Germinal center (tissue), 1 donor: ENCODE measurements around the gene INPP5A.

Experiments
- DNase-seq: peaks from one replicate; pipeline ENCODE4 v3.0.0; 2012; ENCODE audit warnings: mixed read lengths, low spot score

The INPP5A gene

DNA sequence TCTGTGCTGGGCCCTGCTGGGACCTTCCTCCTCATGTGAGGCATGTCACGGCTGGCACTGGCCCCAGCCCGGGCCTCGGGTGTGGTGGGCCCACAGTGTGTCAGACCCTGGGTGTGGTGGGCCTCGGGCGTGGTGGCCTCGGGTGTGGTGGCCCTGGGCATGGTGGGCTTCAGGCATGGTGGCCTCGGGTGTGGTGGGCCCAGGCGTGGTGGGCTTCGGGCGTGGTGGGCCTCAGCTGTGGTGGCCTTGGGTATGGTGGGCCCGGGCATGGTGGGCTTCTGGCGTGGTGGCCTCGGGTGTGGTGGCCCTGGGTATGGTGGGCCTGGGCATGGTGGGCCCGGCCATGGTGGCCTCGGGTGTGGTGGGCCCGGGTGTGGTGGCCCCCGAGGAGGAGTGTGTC is 207.9 kb downstream of the INPP5A start:
- DNase-seq: no peak

DNA sequence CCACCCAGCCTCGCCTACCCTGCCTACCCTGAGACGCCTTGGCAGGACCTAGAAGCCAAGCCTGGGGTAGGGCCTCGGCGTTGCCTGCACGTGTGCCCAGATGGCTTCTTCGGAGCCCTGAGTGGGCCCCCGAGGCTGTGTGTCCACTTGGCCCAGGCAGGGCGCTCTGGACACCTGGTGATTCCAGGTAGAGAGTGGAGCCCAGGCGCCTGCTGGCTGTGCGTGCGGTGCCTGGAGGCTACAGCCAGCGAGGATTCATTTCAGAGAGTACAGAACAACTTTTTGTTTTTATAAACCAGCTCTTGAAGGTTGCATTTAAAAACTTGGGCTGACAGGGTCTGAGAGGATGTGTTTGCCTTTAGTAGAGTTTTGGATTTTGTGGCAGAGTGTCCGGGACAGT is 208.4 kb downstream of the INPP5A start:
- DNase-seq: no peak

DNA sequence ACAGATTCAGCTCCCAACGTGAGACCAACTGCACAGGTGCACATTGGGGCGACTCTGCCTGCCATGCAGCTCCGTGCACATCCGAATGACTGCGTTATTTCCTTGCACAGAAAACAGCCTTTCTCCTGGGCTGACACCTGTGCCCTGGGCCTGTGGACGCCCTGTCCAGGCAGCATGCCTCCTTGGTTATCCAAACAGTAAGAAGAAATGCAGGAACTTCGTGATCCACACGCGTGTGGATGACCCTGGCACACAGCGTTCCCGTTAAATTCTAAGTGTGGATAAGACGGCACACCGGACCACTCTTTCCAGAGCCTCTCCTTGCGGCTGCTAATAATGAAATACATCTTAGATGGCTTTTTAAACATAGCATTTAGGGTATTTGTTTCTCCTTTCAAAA is 208.8 kb downstream of the INPP5A start:
- no peak for DNase-seq

- no peak for DNase-seq
These were observed 209.4 kb downstream of the INPP5A start for GRCh38 chr10:132746801-132747625.

- no peak for DNase-seq
These were observed 210.5 kb downstream of the INPP5A start for GRCh38 chr10:132748135-132748534.

DNA sequence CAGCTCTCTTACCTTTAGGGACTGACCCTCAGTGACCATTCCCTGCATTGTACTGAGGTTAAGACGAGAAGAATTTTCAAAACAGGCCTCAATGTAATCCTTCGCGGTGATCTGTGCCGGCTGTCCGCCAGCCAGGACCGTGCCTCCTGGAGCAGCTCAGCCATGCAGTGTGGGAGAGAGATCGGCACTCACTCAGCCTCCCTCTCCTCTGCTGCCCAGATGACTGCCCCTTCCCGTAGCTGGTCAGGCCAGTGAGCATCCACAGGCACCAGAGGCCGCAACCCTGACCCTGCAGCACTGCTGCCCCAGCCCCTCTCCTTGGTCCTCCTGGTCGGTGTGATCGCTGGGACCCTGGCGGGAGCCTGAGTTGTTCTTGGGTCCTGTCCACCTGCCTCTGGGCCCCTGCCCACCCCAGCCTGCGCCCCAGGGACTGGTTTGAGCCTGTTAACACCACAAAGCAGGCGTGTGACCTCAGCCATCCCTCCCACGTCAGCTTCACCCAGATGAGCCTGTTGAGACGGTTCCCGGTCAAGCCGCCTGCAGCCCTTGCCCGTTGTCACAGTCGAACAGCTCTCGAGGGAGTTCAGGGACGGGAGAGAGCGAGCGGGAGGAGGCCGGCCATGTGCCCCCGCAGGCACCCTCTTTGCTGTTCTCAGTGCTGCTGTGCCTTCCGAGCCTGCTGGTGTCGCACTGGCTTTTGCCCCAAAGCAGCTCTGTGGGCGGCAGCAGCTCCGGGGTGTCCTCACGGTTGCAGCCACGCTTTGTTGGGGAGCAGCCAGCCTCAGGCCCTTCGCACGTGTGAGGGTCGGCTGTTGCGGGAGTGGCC is 211.2 kb downstream of the INPP5A start:
- no peak for DNase-seq

- no peak for DNase-seq
These were observed 211.8 kb downstream of the INPP5A start for GRCh38 chr10:132749371-132749795.

- DNase-seq: no peak
These were observed 213.3 kb downstream of the INPP5A start for GRCh38 chr10:132750936-132751335.

DNA sequence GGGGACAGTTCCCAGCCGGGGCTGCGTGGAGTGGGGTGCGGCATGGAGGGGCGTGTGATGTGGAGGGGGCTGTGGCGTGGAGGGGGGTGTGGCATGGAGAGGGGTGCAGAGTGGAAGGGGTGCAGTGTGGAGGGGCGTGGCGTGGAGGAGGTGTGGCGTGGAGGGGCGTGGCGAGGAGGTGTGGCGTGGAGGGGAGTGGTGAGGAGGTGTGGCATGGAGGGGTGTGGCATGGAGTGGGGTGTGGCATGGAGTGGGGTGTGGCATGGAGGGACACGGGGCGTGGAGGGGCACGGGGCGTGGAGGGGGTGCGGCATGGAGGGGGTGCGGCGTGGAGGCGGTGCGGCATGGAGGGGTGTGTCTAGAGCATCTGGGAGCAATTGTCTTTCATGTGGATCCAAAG is 214.8 kb downstream of the INPP5A start:
- no peak for DNase-seq

- no peak for DNase-seq
These were observed 215.4 kb downstream of the INPP5A start for GRCh38 chr10:132752961-132753360.

- DNase-seq: no peak
These were observed 216.0 kb downstream of the INPP5A start for GRCh38 chr10:132753596-132753995.

DNA sequence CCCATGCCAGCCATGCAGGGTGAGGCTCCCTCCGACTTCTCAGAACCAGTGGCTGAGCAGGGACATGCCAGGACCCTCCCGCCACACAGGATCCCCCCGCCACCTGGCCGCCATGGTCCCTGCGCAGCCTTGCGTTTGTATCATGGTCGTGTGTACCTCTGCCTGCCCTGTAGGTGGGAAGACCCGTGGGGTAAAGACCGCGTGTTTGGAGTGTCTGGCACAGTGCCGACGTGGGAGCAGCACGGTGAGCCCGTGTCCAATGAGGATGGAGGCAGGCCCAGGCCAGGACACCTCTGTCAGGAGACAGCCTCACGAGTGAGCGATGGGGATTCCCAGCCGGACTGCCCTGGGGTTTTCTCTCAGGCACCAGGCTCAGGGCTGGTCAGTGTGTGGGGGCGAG is 216.5 kb downstream of the INPP5A start:
- no peak for DNase-seq

- DNase-seq: no peak
These were observed 217.7 kb downstream of the INPP5A start for GRCh38 chr10:132755166-132755711.

DNA sequence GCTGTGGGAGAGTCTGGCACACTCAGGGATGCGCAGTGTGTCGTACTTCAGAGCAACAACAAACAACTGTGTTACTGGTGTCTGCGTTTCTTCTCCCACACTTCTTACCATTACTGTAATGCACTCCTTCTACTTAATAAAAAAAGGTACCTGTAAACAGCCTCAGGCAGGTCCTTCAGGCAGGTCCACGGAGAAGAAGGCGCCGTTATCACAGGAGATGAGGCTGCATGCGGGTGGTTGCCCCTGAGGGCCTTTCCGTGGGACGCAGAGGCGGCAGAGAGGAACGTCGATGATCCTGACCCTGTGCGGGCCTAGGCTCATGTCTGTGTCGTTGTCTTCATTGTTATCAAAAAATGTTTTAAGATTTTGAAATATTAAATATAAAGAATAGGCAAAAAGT is 219.0 kb downstream of the INPP5A start:
- DNase-seq: no peak

- DNase-seq: no peak
These were observed 219.6 kb downstream of the INPP5A start for GRCh38 chr10:132757171-132757570.

DNA sequence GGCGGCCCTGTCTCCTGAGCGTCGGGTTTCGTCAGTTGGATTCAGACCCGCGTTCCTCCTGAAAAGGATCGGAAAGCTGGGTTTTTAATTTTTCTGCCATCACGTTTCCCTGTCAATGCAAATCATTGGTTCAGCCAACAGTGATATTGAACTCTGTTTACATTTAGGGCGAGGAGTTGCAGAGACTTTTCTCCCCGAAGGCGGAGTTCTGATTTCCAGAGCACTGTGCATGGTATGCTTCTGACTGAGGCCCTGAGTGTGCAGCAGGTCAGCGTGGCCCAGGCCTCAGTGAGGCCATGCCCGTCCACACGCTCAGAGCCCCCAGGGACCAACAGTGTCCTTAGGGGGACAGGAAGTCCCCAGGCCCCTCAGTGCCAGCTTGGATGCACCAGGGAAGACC is 221.3 kb downstream of the INPP5A start:
- no peak for DNase-seq

DNA sequence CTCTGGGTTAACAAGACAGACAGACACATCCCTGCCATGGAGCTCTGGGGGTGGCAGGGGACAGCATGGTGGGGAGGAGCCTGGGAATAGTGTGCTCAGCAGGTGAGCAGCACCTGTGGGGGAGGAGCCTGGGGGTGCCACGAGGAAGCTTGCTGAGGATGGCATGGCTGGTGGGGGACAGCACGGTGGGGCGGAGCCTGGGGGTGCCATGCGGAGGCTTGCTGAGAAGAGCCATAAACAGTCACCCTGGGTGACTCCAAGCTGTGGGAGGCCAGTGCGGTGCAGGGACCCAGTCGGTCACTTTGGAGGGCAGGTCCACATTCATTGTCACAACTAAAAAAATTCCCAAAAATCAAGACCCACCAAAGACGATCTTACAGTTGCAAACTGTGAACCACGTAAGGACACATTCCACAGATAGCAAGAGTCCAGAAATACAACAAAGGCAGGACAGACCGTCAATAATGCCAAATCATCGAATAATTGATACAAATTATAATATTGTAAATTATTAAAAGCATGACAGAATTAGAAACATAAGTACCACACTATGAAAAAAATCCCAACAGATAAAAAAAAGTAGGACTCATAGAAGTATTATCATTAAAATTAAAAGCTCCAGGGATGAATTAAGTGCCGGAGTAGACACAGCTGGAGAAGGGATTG is 223.9 kb downstream of the INPP5A start:
- no peak for DNase-seq

DNA sequence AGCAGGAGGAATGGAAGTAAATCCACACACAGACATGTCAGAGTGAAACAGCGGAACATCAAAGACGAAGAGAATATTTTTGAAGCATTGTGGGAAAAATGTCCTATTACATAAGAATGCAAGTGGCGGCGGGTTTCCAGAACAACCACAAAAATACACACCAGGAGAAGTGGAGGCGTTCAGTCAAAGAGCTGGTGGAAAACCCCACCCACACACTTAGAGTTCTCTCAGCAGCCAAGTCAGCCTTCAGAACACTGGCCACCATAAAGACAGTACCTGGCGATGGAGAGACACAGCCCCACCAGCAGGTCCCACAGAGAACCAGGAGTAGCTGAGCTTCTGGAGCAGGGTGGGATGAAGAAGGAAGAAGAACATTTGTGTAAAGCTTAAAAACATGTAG is 224.7 kb downstream of the INPP5A start:
- DNase-seq: no peak

DNA sequence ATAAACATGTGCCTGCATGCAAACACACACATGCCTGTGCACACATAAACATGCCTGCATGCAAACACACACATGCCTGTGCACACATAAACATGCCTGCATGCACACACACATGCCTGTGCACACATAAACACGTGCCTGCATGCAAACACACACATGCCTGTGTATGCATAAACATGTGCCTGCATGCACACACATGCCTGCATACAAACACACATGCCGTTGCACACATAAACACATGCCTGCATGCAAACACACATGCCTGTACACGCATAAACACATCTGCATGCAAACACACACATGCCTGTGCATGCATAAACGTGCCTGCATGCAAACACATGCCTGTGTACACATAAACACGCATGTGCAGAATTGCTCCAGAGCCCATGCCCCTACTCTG is 226.0 kb downstream of the INPP5A start:
- no peak for DNase-seq

GRCh38 chr10:132764108-132764507 is 226.5 kb downstream of the INPP5A start:
- no peak for DNase-seq

- no peak for DNase-seq
These were observed 227.8 kb downstream of the INPP5A start for GRCh38 chr10:132765435-132765834.

DNA sequence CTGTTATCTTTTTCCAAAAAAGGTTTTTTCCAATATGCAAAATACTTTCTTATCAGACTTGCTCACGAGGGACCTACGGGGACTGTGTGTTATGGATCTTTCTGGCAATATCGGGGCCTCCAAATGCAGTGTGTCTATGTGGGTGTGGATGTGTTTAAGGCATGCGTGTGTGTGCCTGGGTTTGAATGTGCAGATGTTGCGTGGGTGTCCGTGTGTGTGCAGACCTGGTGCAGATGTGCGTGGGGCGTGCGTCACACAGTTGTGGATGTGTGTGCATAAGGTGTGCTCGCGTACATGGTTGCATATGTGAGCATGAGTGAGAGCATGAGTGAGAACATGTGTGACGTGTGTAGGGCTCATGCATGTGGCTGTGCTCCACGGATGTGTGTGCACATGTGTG is 228.7 kb downstream of the INPP5A start:
- DNase-seq: no peak
